ENCODE data around the gene TBX5. TPM values are rescaled to one million over a fixed set of nuclear protein-coding genes. Genes with fewer than 3 reads are reported as not detected.

The TBX5 gene
- total RNA-seq, 1 experiment from 2014 or later, result not detected

DNA sequence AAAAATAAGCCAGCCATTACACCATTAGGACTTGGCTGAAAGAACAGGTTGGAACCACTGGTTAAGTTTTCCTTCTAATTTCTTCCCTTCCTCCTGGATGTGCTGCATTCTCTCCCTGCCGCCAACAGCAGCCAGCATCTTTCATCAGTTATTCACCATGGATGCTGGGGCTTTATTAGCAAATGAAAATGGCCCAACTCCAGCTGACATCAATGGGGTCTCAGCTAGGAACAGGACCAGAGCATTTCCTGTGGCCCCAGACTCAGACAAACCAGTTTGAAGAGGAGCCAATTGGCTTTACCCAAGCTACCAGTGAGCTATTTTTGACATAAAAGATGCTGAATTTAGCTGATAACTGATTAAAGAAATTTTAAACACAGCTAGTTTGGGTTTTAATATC is 26.0 kb upstream of the TBX5 start:
- no peak for DNase-seq (ENCODE audit: low read depth)

DNA sequence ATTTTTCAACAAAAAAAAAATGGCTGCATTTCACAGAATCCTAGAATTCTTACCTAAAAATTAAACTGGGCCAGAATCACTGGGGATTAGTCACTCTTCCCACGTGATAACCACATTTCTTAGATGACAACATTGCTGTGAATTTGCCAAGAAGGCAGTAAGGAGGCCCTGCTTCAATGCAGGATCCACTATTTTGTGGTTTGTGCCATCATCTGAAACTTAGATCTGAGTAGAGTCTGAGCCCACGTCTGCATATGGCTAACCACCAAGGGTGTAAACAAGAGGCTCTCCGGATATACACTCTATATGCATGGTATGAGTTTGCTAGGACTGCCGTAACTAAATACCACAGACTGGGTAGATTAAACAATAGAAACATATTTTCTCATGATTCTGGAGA is 24.4 kb upstream of the TBX5 start:
- DNase-seq (ENCODE audit: low read depth), result peak; percentile 59

DNA sequence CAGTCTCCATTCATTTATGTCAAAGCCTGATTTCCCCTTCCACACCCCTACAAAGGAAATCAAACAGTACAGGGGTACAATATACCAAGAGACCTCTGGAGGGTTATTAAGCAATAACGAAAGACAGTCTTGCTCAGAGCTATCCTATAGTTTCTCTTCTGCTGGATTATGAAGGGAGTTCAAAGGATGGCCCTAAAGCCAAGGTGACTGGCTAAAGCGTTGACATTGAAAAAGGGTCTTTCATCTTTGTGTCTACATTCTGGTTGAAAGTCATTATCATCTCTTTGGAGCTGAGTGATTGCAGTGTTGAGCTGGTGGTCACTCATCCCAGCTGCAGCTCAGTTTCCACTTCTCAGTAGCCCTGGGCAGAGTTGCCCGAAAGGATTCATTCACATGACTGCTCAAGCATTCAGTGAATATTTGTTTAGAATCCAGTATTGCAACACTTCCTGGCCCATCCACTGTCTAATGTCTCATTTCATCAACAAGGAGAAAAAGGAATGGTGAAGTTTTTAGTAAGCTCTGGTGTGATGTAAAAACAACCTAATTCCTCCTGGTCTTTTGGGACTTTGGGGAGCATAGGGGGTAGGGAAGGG is 19.2 kb upstream of the TBX5 start:
- DNase-seq (ENCODE audit: low read depth), result no peak

DNA sequence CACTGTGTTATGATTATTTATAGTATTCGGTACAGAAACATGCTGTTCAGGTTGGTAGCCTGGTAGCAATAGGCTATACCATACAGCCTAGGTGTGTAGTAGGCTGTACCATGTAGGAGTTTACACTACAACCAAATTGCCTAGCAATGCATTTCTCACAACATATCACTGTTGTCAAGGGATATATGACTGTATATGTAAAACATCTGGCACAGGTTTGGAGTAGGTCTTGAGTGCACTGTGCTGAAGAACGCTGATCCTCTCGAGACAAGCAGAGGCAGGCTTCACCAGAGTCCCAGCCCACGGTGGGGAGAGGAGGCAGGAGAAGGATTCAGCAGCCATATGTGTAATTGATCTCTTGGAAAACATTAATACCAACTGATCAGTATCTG is 15.0 kb upstream of the TBX5 start:
- no peak for DNase-seq (ENCODE audit: low read depth)

DNA sequence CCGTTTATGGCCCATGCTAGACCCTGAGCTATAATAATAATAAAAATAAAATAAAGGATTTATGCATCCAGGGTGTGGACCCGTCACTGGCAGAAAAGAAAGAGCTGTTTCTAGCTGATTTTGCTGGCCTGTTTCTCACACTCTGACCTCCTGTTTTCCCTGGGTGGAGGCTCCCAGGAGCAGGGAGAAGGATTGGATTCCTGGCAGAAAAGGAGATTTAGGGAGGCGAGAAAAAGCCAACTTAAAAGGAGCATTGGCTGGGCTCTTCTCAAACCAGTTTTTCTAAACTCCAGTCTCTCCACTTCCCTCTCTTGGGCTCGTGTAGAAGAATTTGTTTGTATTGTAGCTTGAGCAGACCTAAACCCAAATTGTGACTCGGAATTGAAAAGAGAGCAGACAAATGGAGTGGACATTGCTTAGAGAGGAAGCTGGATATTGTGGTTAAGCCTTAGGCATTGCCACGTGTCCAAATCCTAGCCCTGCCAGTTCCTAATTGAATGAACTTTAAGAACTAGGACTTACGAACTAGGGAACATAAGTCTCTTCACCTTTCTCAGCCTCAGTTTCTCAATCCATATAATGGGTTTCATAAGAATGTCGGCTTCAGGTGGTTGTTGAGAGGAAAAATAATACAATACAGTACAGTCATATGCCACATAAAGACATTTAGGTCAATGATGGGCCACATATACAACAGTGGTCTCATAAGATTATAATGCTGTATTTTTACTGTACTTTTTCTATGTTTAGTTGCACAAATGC is 14.4 kb upstream of the TBX5 start:
- DNase-seq (ENCODE audit: low read depth), result no peak

DNA sequence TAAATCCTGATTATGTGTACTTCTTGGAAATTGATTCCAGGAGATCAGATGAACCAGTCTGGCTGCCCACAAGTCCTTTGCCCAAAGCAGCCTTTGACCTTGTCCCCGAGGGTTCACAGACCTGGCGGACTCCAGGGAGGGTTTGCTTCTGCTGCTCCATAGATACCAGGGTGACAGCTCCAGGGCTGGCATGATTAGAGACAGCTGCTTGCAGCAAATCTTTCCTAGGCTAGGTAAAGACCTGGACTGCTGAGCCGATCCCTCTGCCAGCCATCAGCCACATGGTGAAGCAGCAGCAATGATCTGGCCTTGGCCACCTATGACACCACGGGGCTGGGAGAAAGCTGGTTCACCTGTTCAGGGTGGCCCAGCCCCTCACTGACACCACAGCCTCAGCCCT is 10.1 kb upstream of the TBX5 start:
- no peak for DNase-seq (ENCODE audit: low read depth)

DNA sequence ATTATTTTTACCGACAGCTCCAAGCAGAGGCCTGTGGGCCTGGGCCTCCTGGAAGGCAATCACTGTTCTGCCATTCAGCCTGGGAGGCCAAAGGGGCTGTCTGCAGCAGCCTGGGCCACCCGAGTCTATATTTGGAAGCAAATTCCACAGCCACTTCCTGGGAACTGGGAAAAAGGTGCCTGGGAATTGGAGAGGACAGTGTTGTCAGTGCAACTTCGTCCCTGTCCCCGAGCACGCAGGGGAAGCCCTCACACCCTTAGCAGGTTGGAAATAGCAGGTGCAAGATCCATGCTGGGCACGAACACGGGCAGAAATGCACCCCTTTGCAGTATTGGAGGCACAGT is 9.6 kb upstream of the TBX5 start:
- DNase-seq (ENCODE audit: low read depth), result no peak

DNA sequence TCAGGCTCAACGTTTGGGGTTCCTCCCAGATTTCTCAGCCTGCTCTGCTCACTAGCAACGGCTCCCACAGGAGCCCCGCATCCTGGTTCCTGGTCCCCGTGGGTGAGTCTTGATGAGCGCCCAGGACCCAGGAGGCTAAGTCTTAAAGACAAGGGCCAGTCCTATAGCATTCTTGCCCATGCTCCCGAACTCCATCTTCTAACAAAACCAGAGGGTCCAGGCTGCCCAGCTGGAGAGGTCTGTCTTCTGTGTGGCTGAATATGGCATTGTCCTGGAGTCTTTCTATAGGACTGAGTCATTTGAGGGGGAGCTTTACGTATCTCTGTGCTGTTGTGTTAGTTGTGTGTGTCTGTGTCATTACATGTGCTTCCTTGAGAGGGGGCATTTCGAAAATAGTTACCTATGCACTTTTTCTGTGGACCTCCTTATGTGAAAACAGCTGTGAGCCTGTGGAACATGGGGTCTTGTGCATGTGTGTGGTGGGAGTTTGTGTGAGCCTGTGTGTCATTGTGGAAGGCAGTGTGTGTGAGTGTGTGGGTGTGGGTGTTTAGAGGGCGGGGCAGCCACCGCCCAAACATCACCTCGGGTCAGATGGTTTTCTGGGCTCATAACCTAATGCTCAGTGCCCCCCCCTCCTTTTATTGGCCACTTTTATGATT is 9.1 kb upstream of the TBX5 start:
- no peak for DNase-seq (ENCODE audit: low read depth)

DNA sequence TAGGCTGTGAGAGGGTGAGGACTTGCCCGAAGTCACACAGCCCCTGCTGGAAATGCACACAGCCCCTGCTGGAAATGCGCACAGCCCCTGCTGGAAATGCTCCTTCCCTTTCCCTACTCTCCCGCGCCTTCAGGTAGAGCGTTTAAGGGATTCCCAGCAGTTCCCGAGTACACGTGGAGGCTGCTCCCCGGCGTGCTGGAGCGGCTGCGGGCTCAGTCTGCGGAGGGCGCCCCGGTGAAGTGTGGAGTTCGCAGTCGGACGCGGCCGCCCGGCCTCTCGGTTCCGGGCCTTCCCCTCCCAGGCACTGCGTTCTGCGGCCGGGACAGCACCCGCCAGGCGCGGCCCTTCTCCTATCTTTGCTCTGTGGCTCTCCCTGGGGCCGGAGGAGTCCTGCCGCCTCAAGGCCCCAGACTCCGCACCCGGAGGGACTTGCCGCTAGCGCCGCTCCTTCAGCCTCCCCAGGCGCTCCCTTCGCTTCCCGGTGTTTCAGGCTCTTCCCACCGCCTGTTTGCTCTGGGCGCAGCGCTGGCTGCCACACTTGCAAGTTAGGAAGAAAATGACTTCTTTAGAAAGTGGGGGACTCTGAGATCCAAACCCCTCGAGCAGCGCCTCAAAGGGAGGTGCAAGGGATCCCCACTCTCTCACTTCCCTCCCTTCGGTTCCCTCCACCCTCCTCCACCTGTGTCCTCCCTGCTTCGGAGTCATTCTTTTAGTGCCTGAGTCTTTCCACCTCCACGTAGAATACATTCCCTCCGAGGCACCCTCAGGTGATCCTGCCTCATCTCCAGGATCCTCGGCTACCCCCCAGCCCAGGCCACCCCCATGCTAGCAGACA is 8.3 kb upstream of the TBX5 start:
- DNase-seq (ENCODE audit: low read depth), result no peak

DNA sequence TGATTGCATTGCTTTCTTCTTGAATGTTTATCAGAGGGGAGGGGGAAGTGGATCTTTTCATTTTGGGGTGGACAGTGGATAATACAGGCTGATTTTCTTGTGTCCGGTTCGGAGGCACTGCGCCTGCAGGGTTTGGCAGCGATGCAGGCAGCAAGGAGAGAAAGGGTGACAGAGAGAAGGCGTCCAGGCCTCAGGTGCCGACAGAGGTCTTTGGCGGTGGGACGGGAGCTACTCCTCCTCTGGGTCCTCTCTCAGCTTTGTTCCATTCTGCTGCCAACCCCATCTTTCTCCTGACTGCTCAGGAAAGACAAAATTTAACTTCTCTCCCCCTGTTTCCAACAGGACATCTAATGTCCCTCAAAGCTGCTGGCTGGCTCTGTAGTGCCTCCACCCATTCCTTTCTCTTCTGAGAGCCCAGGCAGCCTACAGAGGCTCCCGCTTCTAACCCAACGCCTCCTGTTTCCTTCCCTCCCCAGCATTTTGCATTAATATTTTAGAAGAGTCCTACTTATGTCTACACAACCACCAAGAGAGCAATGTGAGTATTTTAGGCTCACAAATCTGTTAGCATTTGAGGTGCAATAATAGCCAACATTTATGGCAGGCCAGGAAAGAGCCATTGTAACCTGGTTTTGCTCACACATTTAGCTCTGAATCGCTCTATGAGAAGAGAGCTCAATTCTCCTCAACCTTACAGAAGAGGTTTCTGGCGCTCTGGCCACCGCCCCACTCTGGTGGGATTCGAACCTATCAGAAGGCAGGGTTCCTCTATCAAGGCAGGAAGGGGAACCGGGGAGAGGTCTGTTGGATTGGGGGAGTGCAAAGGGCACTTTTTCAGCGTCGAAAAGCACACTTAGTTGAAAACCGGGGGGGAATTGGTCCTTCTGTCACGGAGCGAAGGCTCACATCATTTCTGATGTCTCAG is 7.1 kb upstream of the TBX5 start:
- DNase-seq (ENCODE audit: low read depth), result no peak

DNA sequence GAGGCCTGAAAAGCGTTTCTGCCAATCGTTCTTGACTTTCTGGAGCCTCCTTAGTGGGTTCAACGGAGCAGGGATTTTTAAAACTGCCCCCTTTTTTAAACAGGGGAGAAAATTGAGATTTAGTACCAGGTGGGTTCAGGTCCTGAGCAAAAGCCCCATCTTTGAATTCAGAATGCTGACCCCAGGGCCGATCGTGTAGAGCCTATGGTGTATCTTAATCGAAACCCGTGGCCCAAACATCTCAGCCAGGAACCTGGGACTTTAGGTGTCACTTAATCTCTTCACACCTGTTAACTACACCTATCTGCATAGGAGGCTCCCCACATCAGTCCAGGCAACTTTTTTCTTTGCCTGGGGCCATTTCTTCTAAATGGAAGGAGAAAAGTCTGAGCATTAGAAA is 6.4 kb upstream of the TBX5 start:
- no peak for DNase-seq (ENCODE audit: low read depth)

DNA sequence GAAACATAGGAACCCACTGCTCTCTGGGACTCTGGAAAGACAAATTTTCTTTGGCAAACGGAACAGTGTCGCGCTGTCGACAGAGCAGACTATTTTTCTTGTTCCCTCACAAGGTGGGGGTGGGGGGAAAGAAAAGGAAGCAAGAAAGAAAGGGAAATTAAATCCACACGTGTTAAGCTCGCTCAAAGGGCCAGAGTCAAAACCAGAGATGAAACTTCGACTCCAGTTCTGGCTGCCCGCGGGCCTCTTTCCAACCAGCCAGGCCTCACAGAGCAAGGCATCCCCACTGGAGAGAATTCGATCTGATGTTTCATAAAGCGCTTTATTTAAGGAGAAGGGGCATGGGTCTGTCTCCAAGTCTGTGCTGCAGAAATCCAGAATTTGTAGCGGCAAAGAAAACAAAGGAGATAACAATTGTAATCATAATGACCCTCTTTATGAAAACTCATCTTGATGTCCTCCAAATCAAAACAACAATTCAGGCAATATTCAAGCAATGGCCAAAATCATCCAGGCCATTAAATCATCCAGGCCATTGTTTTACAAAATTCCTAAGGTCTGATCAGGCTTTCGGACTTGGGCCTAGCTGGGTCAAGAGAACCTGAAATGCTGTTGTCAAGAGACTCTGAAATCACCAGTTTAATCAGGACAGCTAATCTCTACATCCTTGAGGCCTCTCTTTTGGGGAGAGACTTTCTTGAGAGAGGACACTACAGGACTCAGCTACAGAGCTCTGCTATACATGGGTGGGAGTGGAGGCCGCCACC is 5.3 kb upstream of the TBX5 start:
- no peak for DNase-seq (ENCODE audit: low read depth)

DNA sequence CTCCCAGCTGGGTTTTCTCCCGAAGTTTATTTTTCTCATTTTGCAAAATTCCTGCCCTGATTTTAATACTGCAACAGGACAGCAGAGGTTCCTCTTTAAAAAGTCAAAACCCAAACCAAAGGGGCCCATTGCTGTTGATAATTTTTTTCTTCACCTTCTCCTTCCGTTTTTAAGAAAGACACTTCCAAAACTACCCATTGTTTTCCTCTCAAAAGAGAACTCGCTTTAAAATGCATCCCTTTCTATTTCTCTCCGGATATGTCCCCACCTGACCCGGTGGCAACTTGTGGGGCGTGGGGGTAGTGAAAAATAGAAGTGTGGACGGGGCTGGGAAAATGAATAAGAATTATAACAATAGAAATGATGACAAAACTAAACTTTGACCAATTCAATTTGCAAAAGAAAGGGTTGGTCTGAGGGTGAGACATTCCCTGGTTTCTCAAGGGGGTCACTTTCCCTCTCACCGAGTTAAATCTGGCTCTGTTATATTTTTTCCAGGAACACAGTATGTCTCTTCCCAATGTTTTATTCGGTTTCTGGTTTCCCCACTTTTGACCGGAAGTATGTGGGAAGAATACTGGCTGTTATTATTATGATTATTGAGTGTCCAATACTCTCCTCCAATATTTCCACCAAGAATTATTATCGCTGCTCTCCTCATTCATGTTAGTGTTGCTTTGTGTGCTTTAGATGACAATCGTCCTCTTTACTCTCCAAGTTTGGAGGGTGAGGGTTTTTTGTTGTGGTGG is 4.1 kb upstream of the TBX5 start:
- DNase-seq (ENCODE audit: low read depth), result no peak

DNA sequence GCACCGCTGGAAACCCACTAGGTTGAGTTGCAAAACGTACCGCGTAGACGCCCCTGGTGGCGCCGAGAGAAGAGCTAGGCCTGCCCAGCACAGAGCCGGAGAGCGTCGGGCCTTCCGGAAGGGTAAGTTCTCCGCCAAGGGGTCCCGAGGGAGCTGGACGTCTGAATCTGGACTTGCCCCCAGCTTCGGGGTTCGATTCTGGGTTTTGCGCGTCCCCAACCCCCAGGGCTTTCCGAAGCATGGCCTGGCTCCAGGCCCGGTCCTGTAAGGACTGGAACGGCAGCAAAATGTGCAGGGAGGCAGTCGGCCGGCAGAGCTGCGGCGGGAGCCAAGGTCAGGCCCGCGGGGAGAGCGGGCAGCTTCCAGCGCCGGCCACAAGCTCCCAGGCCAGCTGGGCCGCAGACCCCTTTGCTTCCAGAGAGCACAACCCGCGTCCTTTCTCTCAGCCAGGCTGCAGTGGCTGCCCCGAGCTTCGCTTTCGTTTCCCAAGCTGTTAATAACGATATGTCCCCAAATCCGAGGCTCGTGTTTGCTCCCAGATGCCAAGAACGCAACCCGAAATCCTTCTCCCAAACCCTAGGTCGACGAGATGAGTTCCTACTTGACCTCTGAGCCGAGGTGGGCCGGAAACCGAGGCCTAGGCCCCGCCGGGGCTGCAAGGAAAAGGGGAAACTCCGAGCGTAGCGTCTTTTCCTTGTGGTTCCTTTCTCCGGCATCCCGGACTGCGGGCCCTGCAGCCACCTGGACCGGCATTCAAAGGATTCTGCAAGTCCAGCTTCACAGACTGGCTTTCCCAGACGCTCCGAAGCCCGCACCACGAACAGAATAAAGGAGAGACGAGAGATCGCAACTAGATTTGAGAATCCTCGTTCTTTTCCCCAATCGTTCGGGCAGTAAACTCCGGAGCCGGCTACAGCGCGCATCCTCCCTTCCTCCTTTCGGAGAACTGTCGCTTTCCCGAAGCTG is 3.2 kb upstream of the TBX5 start:
- no peak for DNase-seq (ENCODE audit: low read depth)

DNA sequence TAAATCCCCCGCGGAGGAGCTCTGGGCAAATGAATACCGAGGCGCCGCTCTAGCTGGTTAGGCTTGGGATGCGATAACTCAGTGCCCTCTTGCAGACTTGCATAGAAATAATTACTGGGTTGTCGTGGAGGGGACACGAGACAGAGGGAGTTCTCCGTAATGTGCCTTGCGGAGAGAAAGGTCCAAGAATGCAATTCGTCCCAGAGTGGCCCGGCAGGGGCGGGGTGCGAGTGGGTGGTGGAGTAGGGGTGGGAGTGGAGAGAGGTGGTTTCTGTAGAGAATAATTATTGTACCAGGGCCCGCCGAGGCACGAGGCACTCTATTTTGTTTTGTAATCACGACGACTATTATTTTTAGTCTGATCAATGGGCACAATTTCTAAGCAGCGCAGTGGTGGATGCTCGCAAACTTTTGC is 2.5 kb upstream of the TBX5 start:
- DNase-seq (ENCODE audit: low read depth), result no peak

DNA sequence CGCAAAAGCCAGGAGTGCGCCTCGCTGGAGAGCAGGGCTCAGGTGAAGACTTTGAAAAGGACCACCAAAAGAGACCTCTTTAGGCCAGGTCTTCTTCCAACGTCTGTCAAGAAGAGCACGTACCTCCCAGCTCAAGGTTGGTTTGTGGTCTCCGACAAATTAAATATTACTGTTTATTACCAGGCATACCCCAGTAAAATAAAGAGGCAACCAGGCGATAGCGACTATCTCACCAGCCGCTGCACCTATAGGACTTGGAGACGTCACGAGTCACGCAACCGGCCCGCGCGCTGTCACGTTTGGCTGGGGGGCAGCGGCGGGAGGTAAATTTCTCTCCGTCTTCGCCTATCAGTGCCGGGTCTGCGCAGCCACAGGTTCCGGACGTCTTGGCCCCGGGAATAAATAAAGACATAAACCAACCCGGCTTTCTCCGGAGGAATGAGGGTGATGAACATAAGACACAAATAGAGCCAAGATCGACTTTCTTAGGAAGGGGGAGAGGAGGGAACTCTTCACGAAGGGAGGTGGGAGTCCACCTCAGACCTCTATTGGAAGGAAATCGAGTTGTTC is 2.0 kb upstream of the TBX5 start:
- DNase-seq (ENCODE audit: low read depth), result no peak

DNA sequence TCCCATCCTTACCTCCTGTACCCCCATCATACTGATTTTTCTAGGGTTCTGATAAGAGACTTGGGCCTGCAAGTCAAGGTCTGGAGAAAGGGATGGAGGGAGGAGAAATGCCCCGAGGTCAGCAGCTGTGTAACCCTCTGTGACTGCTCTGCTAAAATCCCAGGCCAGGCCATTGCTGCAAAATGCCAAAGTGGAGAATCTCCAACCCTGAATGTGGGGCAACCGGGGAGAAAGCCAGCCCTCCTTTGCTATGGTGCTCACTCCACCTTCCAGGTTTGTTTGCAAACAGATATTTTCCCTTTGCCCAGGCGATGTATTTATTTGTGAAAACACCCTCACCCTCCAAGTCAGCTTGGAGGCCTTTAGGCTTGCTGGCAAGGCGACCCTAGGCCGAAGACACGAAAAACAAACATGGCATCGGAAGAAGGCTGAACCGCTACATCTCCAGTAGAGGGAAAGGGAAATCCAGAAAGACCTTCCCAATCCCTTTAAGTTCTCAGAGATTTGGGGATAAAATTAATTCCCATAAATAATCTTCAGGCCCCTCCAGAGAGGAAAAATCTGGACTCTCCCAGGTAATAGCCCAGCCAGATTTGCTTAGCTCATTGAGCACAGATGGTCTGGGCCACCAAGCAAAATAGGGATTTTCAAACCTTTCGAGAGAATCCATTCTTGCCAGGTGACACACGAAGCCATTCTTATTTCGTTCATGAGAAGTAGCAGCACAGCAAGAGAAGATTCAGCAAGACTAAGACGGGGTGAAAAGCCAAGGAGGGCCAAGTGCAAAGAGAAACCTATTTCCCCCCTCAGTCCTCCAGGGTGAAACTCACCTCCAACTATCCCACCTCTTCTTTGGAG is 1.3 kb upstream of the TBX5 start:
- DNase-seq (ENCODE audit: low read depth), result no peak

Measured in M059J (cell line).